HG02798 (cell line): ENCODE measurements around the gene INHBC.
A peak's percentile ranks its signal among the peaks of the same experiment; 100 is the strongest.
"Not testable (repeated sequence)": the region's sequence is repeated elsewhere in the genome, so short reads cannot be mapped to it uniquely, and the experiment has no call there.

Experiments
- ATAC-seq: cut with Tn5 transposase; IDR thresholded peaks from one replicate; pipeline ENCODE4 v1.9.1; 2021; ENCODE audit warnings: mild to moderate bottlenecking; ENCODE audit not compliant: unreplicated experiment, poor library complexity

INHBC gene

GRCh38 chr12:57426948-57427347 lies 7.6 kb upstream of the INHBC start:
- not testable (repeated sequence) for ATAC-seq

GRCh38 chr12:57428965-57429364 lies 5.6 kb upstream of the INHBC start:
- ATAC-seq, result no peak

DNA sequence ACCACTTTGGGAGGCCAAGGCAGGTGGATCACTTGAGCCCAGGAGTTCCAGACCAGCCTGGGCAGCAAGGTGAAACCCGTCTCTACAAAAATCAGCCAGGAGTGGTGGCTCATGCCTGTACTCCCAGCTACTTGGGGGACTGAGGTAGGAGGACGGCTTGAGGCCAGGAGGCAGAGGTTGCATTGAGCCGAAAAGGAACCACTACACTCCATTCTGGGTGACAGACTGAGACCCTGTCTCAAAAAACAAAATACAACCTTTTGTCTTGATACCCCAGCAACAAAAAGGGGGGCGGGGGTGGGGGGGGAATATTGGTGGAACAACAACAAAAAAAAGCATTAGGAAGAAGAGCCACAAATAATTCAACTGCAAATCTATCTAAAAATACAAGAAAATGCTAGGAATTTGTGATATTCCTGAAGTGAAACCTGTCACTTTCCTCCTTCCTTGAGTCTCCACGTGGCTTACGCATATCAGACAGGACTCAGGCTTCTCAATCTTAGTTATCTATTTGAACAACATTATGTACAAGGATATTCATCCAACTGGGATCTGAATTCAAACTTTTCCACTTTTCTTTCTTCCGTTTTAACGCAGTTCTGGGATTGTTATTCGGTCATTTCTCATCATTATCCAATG lies 5.0 kb upstream of the INHBC start:
- no peak for ATAC-seq

DNA sequence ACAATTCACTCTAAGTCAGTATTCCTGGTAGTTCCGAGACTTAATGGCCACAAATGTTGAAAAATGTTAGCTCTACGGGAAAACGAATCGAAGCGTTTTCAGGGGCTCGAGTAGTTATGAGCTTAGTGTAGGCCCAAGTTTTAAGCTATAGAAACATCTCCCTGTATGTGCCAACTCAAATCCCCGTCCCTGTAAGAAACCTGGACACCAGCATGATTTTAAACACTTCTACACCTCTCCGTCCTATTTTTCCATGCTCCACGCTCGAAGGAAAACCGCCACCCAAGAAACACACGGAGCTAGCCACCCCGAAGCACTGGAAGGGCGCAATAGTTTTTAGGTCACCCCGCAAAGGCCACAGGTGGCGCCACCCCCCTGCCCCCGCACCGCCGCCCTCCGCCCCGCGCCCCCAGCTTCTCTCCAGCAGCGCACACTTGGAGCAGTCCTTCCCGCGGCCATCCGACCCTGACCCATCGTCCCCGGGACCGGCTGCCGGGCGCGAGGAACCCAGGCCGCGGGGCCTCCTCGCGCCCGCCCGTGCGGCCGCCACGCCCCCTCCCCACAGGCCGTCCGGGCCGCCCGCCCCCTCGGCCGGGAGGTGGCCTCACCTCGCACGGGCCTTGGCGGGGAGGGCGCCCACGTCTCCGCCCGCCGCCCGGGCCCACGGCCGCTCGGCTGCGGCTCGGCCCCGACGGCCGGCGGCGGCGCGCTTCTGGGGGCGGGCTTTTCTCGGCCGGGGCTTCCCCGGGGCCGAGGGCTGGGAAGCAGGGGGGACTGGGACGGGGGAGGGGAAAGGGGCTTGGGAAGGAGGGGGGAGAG lies 4.3 kb upstream of the INHBC start:
- peak; percentile 63 for ATAC-seq

DNA sequence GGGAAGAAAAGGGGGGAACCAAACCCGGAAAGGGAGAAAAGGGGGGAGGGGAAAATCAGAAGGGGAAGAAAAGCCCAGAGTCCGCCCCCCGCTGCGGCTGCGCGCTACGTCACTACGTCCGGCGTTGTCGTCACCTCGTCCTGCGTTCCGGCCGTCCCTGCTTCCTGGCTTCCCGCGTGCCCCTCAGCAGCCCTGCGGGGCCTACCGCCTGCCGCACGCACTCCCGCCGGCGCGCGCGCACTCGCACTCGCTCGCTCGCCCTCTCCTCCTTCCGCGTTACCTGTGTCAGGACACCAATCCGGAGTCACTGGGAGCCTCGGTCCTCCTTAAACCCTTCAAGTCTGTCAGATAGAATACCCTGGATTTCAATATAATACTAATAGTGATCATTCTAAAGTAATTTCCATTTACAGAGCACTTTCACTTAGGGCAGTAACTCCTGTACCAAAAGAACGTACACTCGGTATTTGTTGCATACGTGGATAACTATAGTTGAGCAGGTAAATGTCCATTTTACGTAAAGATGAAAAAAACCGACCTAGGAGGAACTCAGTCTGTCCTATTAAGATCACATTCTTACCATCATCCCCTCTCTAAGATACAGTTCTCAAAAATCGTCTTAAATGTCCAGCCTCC lies 3.5 kb upstream of the INHBC start, which contains the start of gene R3HDM2:
R3HDM2 (minus strand) TSS at position 113 of the 636 bp plus-strand sequence. CDS start 120,615 bp downstream, outside the sequence.
- peak; percentile 96 for ATAC-seq

DNA sequence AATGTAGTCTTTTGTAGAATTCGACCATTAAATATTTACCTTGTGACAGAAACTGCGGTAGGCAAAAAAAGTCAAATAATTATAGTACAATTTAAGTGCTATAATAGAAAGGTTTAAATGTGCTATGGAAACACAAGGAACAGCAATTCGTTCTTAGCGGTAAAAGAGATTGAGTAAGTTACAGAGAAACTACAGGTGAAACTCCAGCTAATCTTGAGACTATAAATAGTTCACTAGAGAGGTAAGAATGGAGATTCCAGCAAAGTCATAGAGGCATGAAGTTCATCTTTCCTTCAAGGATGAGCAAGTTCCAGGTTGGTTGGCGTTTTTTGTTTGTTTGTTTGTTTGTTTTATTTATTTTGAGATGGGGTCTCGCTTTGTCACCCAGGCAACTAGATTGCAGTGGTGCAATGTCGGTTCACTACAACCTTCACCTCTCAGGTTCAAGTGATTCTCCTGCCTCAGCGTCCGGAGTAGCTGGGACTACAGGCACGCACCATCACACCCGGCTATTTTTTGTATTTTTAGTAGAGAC lies 2.9 kb upstream of the INHBC start:
- ATAC-seq, result no peak

DNA sequence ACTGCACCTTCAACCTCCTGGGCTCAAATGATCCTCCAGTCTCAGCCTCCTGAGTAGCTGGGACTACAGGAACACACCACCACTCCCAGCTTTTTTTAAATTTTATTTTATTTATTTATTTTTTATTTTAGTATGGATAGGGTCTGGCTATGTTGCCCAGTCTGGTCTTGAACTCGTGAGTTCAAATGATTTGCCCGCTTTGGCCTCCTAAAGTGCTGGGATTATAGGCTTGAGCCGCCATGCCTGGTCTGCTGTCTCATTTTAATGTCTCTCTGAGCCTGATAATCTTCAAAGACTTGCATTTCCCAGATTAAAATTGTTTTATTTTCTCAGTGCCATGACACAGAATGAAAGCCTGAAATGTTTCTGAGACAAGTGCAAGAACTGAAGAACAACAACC lies 1.2 kb upstream of the INHBC start:
- no peak for ATAC-seq

DNA sequence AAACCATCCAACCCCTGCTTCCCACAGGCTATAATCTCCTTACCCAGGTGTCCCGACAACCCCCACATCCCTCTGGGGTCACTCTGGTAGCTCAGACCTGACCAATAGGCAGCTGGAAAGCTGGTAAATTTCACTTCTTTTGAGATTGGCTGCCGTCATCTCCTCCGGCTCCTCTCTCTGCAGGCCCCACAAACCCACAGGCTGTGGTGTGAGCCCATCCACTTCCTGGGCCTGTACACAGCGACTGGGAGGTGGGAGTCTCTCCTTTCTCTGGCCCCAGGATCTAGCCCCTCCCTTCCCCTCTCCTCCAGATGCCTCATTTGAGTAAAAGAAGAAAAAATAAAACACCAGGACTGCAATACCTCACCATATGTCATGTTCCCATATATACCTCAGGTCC lies 709 bp downstream of the INHBC start:
- no peak for ATAC-seq

DNA sequence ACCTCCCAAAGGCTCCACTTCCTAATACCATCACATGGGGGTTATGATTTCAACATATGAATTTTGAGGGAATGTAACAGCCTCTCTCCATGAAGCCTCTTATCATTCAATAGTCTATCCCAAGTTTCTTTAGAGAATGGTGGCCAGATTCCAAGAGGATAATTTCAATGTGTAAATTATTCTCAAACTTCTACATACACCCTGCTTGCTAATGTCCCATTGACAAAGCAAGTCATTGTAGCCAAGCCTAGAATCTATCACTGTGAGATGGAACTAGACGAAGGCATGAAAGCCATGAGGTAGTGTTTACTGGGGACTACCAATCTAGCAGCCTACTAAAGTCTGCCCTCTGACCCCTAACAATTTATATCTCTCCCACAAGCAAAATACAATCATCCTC lies 3.8 kb downstream of the INHBC start:
- ATAC-seq, result no peak

DNA sequence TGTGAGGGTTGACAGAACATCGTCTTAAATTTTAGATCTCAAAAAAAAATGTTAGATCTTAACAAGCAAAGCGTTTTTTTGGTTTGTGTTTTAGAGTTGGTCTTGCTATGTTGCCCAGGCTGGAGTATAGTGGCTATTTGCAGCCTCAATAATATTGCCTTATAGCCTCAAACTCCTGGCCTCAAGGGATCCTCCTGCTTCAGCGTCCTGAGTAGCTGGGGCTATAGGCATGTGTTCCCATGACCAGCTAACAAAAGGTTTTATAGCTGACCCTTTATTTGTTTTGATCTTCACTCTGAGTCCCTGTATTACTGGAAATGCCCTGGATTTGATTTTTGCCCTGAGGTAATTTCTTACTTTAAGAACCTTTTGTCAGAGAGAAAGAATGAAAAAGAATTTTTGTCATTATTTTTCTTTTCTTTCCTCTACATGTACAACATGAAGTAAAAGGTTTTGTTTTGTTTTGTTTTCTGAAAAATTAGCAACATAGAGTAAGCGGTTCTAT lies 5.2 kb downstream of the INHBC start:
- no peak for ATAC-seq

GRCh38 chr12:57441393-57441792 lies 6.8 kb downstream of the INHBC start:
- not testable (repeated sequence) for ATAC-seq

- ATAC-seq, result no peak
These were observed 7.4 kb downstream of the INHBC start for GRCh38 chr12:57441846-57442427.

DNA sequence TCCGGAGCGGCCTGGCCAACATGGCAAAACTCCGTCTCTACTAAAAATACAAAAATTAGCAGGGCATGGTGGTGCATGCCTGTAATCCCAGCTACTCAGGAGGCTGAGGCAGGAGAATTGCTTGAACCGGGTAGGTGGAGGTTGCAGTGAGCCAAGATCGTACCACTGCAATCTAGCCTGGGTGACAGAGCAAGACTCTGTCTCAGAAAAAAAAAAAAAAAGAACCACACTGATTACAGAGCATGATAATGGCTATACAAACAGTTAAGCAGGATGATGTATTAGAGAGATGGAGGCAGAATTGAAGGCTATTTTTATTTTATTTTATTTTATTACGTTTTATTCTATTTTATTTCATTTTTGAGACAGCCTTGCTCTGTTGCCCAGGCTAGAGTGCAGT lies 9.8 kb downstream of the INHBC start:
- ATAC-seq, result not testable (repeated sequence)

- ATAC-seq, result no peak
These were observed 10.2 kb downstream of the INHBC start for GRCh38 chr12:57444744-57445143.

DNA sequence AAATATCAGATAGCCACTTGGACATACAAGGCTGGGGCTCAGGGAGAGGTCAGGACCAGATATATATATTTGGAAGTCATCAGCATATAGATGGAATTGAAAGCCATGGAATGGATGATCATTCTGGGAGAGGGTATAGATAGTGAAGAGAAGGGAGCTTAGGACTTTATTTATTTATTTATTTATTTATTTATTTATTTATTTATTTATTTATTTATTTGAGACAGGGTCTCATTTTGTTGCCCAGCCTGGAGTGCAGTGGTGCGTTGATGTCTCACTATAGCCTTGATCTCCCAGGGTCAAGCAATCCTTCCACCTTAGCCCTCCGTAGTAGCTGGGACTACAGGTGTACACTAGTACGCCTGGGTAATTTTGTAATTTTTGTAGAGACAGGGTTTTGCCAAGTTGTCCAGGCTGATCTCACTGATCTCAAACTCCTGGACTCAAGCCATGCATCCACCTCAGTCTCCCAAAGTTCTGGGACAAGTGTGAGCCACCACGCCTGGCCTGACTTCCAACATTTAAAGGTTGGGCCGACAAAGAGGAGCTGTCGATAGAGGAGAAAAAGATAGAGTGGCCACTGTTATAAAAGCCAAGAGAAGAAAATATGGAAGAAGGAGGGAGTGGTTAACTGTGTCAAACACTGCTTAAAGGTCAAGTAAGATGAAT lies 11.8 kb downstream of the INHBC start:
- ATAC-seq, result no peak

DNA sequence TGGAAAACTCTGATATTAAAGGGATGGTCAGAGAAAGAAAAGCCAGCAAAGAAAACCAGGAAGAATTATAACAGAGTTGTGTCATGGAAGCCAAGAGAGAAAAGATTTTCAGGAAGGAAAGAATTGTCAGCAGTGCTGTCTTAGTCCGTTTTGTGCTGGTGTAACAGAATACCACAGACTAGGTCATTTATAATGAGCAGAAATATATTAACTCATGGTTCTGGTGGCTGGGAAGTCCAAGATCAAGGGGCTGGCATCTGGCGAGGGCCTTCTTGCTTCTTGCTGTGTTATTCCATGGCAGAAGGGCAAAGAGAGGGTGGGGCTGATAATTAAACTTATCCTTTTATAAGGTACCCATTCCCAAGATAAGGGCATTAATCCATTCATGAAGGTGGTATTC lies 14.1 kb downstream of the INHBC start:
- no peak for ATAC-seq

- ATAC-seq, result no peak
These were observed 14.8 kb downstream of the INHBC start for GRCh38 chr12:57449375-57449774.

DNA sequence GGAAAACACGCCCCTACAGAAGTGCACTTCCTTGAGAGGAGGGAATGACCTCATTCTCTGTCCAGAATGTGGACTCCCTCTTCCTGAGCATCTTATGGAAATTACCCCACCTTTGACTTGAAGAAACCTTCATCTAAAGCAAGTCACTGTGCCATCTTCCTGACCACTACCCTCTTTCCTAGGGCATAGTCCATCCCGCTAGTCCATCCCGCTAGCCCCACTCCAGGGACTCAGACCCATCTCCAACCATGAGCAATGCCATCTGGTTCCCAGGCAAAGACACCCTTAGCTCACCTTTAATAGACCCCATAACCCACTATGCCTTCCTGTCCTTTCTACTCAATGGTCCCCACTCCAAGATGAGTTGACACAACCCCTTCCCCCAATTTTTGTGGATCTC lies 15.5 kb downstream of the INHBC start:
- no peak for ATAC-seq

GRCh38 chr12:57451233-57451778 lies 16.7 kb downstream of the INHBC start:
- no peak for ATAC-seq
